Prostate gland (tissue), 2 donors: ENCODE data around the gene TCP11L1. TPM values are rescaled to one million over a fixed set of nuclear protein-coding genes. Genes with fewer than 3 reads are reported as not detected.

ENCODE experiments used
- DNase-seq: peaks from one replicate; pipeline ENCODE4 v3.0.0-alpha.2; 2019; ENCODE audit warnings: low spot score
- H3K27ac ChIP-seq, 2 donors: fragments of 200-600 bp; sonication (generic); 2 replicates each; pipeline ENCODE4 v1.5.1; 2017 to 2019
- H3K27me3 ChIP-seq: fragments of 200-600 bp; sonication (generic); replicated peaks from 2 replicates; pipeline ENCODE4 v1.5.1; 2019; ENCODE audit not compliant: insufficient read depth
- H3K36me3 ChIP-seq, 2 donors: fragments of 200-600 bp; sonication (generic); 1 replicate in 1 of 2; 2 replicates in 1 of 2; pipeline versions ENCODE4 v1.5.1 to v1.8.1; 2017 to 2019
- H3K4me1 ChIP-seq: fragments of 200-600 bp; sonication (generic); replicated peaks from 2 replicates; pipeline ENCODE4 v1.5.1; 2019
- H3K4me3 ChIP-seq, 2 donors: fragments of 200-600 bp; sonication (generic); 2 replicates each; pipeline ENCODE4 v1.5.1; 2017 to 2019
- H3K9me3 ChIP-seq: fragments of 200-600 bp; sonication (generic); 2 replicates; pipeline ENCODE4 v1.5.1; 2017
- CTCF ChIP-seq, 4 experiments: fragments of 200-600 bp in 2 of 4; fragments of 450-650 bp in 2 of 4; sonication (generic) in 2 of 4; IDR thresholded peaks; 1 replicate in 3 of 4; 2 replicates in 1 of 4; pipeline ENCODE4 v1.5.1; 2016 to 2019; ENCODE audit warnings: antibody characterized with exemption in 4 of 4, mild to moderate bottlenecking in 2 of 4, moderate library complexity in 2 of 4
- POLR2A ChIP-seq: fragments of 450-650 bp; IDR thresholded peaks from one replicate; pipeline ENCODE4 v1.6.1; 2016; ENCODE audit warnings: antibody characterized with exemption, mild to moderate bottlenecking
- POLR2AphosphoS5 ChIP-seq: sonication (generic); formaldehyde crosslinking; IDR thresholded peaks from one replicate; pipeline ENCODE4 v1.6.1; 2017; ENCODE audit warnings: antibody characterized with exemption
- WGBS: methylation state at CpG from one replicate; pipeline ENCODE4 v1.1.5; 2018; 5-methylcytosine and 5-hydroxymethylcytosine counted together
- intact Hi-C: fragments of 100-400 bp; cut with DNase I; formaldehyde crosslinking; loops from one replicate; pipeline ENCODE4 v1.14.2; 2022
- total RNA-seq, 2 donors: library from RNA; depleted of rRNA; stranded (reverse); fragments of >200 nt; gene quantifications; one replicate each; pipeline ENCODE4 v1.1.0, GENCODE V29; 2016

The TCP11L1 gene
- total RNA-seq, 2 donors from 2014 or later: 15.3 to 27.1 TPM

GRCh38 chr11:33062137-33062536 lies 22.8 kb downstream of the TCP11L1 start:
- intact Hi-C loops: loop anchor here (10.0 kb wide), 1 partner anchor 257 kb away; no protein-coding TSS in a partner anchor
- Histone ChIP-seq H3K27me3 (no peaks in the 10 kb centered on the region), H3K36me3 (no peaks in the 10 kb centered on the region), H3K9me3 (no peaks in the 10 kb centered on the region), H3K4me3 (no peak overlapping the region), H3K4me1 (peaks cover 7% of the 10 kb centered on the region), H3K27ac (no peak overlapping the region)
- DNase-seq: no peak
- 81% methylated on average over 5 of the region's 5 CpGs for WGBS
- no peak for TF ChIP-seq CTCF (IDR thresholded peaks at IDR 0.05)
- no peak for TF ChIP-seq POLR2A
- no peak for TF ChIP-seq POLR2AphosphoS5

DNA sequence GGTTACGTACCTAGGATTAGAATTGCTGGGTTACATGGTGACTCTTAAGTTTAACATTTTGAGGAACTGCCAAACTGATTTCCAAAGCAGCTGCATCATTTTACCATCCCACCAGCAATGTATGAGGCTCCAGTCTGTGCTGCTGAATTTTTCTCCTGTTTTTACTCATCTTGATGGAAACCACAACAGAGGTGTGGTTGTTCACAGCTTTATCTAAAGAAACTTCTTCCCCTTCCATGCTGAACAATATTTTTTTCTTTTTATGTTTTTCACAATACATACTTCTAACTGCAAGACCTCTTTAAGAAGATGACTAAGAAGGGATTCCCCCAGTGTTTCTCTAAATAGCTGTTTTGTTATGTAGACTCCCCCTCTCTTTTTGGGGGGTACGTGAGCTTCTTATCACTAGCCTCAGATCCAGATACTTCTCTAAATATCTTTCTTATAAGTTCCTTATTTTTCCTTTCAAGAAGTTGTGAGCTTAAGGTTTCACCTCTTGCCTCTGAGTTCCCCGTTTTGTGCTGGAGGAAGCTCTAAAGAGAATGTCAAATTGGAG lies 24.0 kb downstream of the TCP11L1 start:
- no peaks in the 10 kb centered on the region for H3K36me3 ChIP-seq
- intact Hi-C loops: loop anchor here (10.0 kb wide), 1 partner anchor 259 kb away; no protein-coding TSS in a partner anchor
- DNase-seq: no peak

GRCh38 chr11:33064033-33064825 lies 24.9 kb downstream of the TCP11L1 start:
- Histone ChIP-seq H3K27ac (peak overlapping the region; percentile 33 to 45), H3K4me3 (no peak overlapping the region), H3K9me3 (no peaks in the 10 kb centered on the region), H3K4me1 (peaks cover 7% of the 10 kb centered on the region), H3K27me3 (no peaks in the 10 kb centered on the region), H3K36me3 (no peaks in the 10 kb centered on the region)
- WGBS: 16% methylated on average over 11 of the region's 11 CpGs
- no peak for TF ChIP-seq CTCF (IDR thresholded peaks at IDR 0.05)
- TF ChIP-seq POLR2A: no peak
- peak; percentile 17 for TF ChIP-seq POLR2AphosphoS5
- no peak for DNase-seq
- intact Hi-C loops: loop anchor here (2.0 to 10.0 kb wide), 2 partner anchors 103 to 259 kb away; no protein-coding TSS in a partner anchor

More for the DNA sequence above, 24.0 kb downstream of the TCP11L1 start:
- 40% methylated on average over 3 of the region's 3 CpGs for WGBS
- no peak overlapping the region for H3K4me3 ChIP-seq
- H3K4me1 ChIP-seq: peaks cover 7% of the 10 kb centered on the region
- no peaks in the 10 kb centered on the region for H3K9me3 ChIP-seq
- no peak for TF ChIP-seq POLR2A
- no peak for TF ChIP-seq POLR2AphosphoS5
- TF ChIP-seq CTCF (IDR thresholded peaks at IDR 0.05): no peak
- no peaks in the 10 kb centered on the region for H3K27me3 ChIP-seq
- peak overlapping the region; percentile 33 to 45 for H3K27ac ChIP-seq

- no peaks in the 10 kb centered on the region for H3K27me3 ChIP-seq
- no peak for TF ChIP-seq POLR2AphosphoS5
- no peak for TF ChIP-seq POLR2A
- TF ChIP-seq CTCF (IDR thresholded peaks at IDR 0.05): no peak
- intact Hi-C loops: loop anchor here (2.0 to 10.0 kb wide), 2 partner anchors 104 to 260 kb away; no protein-coding TSS in a partner anchor
- WGBS: 88% methylated on average over 5 of the region's 5 CpGs
- no peak overlapping the region for H3K4me3 ChIP-seq
- peaks cover 0 to 2% of the 10 kb centered on the region in 2 donors for H3K36me3 ChIP-seq
- H3K27ac ChIP-seq: peak overlapping the region in 1 of 2 donors; percentile 33
- H3K9me3 ChIP-seq: no peaks in the 10 kb centered on the region
- no peak for DNase-seq
- H3K4me1 ChIP-seq: peaks cover 7% of the 10 kb centered on the region
These were observed 25.5 kb downstream of the TCP11L1 start for GRCh38 chr11:33064866-33065265.
